ENCODE measurements around the gene KCNJ15.
A peak's percentile ranks its signal among the peaks of the same experiment; 100 is the strongest.
"Not testable (repeated sequence)": the region's sequence is repeated elsewhere in the genome, so short reads cannot be mapped to it uniquely, and the experiment has no call there.

Gene KCNJ15

DNA sequence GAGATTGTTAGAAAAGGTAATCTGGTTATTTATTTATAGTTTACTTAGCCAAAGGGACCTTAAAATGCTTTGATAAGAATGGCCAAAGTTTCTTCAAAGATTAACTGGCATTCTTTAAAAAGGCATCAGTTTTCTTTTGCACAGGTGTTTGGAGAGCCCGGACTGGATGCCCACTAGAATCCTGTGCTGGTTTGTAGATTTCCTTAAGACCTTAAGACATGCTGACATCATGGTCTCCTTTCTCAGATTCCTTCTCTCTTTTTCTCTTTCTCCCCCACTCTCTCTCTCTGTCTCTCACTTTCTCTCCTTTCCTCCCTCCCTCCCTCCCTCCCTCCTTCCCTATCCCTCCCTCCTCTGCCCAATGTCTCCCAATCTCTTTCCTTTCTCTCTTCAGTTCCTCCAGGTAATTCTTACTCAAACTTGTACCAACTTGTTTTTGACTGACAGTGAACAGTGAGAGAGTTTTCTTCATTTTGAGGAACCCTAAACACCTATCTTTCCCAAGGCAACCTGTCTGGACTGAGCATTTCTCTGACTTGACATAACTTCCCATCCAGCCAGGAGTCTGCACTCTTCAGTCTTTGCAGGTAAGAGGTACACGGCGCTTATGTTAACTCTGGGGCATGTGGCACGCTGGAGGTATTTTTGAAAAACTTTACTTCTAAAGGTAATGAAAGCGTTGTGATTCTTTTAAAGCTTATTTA, at the start of gene KCNJ15:
Gene KCNJ15 (plus strand): TSS at position 393 of the 704 bp plus-strand sequence. CDS start 42,271 bp downstream, outside the sequence.
- no peak for DNase-seq

- DNase-seq: peak; percentile 30
These were observed 48.7 kb upstream of the KCNJ15 start for GRCh38 chr21:38208118-38208517.

- DNase-seq: no peak
These were observed 45.5 kb upstream of the KCNJ15 start for GRCh38 chr21:38211321-38211720.

- no peak for DNase-seq
These were observed 44.1 kb upstream of the KCNJ15 start for GRCh38 chr21:38212706-38213105.

DNA sequence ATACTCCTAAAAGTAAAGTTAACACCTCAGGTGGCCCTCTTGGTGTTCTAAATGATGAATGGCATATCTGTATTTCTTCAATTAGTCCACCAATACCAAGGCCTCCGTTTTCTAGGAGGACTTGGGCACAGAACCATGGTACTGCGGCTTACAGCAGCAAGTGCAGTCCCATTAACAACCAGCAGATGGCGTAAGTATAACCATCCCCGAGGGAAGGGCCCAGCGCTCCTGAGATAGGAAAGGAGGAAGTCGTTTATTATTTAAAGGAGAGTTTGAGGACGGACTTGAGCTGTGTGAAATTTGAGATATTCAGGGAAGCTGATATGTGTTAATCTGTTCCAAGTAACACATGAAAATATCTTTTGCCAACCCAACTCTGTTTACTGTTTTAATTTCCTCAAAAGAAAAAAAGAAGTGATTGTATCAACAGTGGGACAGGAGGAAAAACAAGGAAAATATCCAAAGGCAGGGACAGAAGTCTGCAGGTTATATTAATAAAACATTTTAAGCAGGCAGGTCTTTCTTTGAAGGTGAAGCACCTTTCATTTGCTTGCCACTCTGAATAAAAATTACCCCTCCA, 37.7 kb upstream of the KCNJ15 start:
- peak; percentile 87 for DNase-seq

- DNase-seq: no peak
These were observed 36.5 kb upstream of the KCNJ15 start for GRCh38 chr21:38220270-38220737.

GRCh38 chr21:38221594-38221993, 35.2 kb upstream of the KCNJ15 start:
- no peak for DNase-seq

DNA sequence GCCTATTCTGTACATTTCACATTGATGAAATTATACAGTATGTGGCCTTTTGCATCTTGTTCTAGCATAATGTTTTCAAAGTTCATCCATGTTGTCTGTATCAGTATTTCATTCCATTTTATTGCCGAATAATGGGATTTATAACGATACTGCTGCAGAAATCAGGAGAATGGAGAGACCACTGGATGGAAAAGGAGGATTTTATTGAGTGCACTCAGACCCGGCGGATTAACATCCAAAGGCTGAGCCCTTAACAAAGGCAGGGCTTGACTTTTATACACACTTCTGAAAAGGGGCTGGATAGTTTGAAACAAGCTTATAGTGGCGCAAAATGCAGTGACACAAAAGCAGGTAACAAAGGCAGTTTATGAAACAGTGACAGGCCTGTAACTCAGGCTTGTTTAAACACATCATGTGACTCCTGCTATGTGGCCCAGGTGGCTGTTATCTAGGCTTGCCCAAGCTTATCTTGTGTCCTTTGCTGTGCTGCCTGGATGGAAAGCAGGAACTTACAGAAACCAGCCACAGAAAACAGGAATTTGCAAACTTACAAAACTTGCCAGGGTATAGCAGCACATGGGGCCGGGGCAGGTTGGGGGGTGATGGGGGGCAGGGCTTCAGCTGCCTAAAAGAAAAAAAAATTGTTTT, 32.8 kb upstream of the KCNJ15 start:
- no peak for DNase-seq

DNA sequence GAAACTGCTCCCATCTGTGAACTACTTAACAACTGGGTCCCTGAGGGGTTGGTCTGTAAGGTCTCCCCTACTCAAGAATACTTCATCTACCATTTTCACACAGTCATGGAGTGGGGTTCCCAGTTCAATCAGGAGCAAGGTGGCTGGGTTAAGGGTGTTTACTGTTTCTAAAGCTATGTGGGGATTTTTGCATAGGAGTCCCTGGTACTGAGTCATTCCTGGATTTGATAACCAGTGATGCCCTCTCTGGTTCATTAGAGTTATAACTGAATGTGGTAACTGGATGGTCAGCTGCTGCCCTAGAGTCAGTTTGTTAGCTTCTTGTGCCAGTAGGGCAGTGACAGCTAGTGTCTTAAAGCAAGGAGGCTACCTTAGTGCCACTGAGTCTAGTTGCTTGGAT, 29.4 kb upstream of the KCNJ15 start:
- DNase-seq: no peak

GRCh38 chr21:38228115-38228514, 28.7 kb upstream of the KCNJ15 start:
- DNase-seq: peak; percentile 61

- DNase-seq: no peak
These were observed 28.3 kb upstream of the KCNJ15 start for GRCh38 chr21:38228537-38228936.

GRCh38 chr21:38229260-38229877, 27.4 kb upstream of the KCNJ15 start:
- no peak for DNase-seq

DNA sequence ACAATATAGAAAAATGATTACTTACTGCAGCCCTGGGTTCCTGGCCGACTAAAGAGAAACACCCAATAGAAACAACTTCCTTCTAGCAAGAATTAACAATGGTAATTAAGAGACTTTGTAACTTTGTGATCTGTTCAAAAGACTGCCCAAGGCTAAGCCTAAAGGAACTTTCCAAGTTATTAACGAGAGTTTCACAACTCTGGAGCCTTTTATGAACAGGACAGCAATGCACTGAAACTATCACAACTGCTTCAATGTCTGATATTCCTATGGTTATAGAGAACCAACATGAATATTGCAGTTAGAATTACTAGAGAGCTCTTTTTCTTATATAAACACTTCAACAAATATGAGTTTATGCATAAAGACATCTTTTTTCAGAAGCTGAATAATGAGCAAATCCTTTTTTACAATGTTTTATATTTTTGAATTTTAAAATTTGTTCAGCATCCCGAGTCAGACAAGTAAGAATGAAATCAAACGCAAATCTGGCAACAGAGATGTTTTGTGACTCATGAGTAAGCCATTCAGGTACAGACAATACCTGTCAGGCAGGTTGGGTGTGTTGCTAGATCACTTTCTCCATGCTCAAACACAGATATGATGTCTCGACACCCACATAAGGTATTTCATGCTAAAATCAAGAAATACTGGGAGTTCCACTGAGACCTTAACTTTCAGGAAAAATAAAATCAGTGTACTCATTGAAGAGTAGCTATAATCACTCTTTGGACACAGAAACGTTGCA, 22.2 kb upstream of the KCNJ15 start:
- peak; percentile 29 for DNase-seq

- DNase-seq: not testable (repeated sequence)
These were observed 21.5 kb upstream of the KCNJ15 start for GRCh38 chr21:38235251-38235650.

DNA sequence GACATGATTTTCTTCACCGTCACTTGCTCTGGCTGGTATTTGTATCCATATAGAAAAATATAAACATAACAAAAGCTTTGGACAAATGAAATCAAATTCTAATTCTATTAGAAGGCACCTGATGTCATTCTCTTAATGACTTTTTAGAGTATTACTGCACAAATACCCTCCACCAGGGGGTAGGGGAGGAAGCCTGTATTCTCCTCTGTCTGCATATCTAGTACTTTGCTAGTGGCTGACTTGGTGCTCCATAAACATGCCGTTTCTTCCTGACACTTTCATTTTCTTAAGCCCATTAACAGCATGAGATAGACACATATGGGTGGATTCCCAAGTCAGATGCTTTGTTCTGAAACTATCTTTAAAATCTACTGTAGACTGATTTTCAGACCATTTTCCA, 20.6 kb upstream of the KCNJ15 start:
- no peak for DNase-seq

GRCh38 chr21:38239672-38240071, 17.1 kb upstream of the KCNJ15 start:
- DNase-seq: no peak

DNA sequence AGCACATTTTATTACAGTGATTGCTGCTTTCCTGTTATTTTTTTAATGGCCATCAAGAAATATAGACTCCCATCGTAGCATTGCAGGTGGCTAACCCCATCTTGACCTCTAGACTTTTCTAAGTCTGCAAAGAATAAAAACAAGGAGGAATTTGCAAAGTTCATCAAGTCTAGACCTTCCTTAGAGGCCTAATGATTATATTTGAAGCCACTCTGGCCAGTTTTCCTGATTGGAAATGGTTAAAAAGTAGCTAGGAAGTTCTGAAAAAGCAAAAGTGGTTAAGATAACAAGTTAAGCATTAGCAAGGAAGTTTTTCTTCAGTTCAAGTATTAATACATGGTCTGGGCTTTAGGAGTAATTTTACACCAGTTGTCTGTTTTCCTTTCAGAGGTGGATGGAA, 16.7 kb upstream of the KCNJ15 start:
- no peak for DNase-seq

GRCh38 chr21:38241029-38241740, 15.6 kb upstream of the KCNJ15 start:
- DNase-seq: no peak

- DNase-seq: no peak
These were observed 14.7 kb upstream of the KCNJ15 start for GRCh38 chr21:38242061-38242460.

DNA sequence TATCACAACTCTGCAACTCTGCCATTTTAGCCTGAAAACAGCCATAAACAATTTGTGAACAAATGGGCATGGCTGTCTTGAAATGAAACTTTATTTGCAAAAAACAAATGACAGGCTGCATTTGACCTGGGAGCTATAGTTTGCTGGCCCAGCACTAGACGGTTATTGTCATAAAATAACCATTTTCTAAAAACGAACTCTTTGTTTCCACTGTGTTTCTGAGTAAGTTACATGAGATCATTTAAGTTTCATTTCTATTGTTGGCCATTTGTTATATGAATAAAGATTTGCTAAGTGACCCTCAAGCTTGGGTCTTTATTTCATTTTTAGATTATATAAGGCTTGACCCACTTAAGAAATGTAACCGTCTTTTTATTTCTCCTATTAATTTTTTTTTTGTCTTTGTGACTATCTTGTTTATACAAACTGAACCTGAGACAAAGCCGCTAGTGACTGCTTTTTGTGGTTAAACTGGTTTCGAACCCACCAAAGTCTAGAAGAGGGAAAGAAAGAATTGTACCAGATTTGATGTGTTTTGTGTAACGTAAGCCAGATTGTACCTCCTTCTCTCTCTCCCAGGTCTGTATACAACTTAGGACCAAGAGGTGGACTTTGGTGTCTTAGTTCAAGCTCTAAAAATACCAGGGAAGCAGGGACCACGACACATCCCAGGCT, 12.9 kb upstream of the KCNJ15 start:
- DNase-seq: no peak

- DNase-seq: no peak
These were observed 12.4 kb upstream of the KCNJ15 start for GRCh38 chr21:38244407-38244787.
